SU-DHL-6 (cell line): ENCODE results near the gene SCGN.

Experiments
- EZH2phosphoT487 ChIP-seq: fragments of 200-600 bp; sonication (generic), shearing (Covaris generic); conservative IDR thresholded peaks from 2 replicates; pipeline ENCODE4 v1.6.1; 2018; ENCODE audit warnings: mild to moderate bottlenecking, antibody characterized with exemption, low read length, moderate library complexity, mixed read lengths
- TF ChIP-seq, protein P1 (sequence below): fragments of 200-600 bp; sonication (generic); IDR thresholded peaks from one replicate; pipeline ENCODE4 v1.5.1; 2017; ENCODE audit warnings: antibody characterized with exemption, mild to moderate bottlenecking, low read length, moderate library complexity; ENCODE audit not compliant: insufficient read depth, poor library complexity, severe bottlenecking

DNA sequence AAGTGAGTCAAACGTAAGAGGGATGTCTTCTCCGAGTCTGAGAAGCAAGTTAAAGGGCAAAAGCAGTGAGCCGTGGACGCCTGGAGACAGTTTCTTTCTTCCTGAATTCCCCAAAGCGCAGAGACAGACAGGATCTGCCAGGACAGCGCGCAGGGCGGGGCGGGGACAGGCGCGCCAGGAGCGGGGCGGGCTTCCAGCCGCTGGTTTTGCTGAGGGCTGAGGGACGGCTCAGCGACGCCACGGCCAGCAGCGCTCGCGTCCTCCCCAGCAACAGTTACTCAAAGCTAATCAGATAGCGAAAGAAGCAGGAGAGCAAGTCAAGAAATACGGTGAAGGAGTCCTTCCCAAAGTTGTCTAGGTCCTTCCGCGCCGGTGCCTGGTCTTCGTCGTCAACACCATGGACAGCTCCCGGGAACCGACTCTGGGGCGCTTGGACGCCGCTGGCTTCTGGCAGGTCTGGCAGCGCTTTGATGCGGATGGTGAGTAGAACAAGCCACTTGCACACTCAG, at the start of gene SCGN:
- TF ChIP-seq, protein P1, sequence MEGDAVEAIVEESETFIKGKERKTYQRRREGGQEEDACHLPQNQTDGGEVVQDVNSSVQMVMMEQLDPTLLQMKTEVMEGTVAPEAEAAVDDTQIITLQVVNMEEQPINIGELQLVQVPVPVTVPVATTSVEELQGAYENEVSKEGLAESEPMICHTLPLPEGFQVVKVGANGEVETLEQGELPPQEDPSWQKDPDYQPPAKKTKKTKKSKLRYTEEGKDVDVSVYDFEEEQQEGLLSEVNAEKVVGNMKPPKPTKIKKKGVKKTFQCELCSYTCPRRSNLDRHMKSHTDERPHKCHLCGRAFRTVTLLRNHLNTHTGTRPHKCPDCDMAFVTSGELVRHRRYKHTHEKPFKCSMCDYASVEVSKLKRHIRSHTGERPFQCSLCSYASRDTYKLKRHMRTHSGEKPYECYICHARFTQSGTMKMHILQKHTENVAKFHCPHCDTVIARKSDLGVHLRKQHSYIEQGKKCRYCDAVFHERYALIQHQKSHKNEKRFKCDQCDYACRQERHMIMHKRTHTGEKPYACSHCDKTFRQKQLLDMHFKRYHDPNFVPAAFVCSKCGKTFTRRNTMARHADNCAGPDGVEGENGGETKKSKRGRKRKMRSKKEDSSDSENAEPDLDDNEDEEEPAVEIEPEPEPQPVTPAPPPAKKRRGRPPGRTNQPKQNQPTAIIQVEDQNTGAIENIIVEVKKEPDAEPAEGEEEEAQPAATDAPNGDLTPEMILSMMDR: no peak
- no peak for TF ChIP-seq EZH2phosphoT487
